Body of pancreas (tissue), 4 donors: ENCODE results near the gene RREB1. TPM values are rescaled to one million over a fixed set of nuclear protein-coding genes. Genes with fewer than 3 reads are reported as not detected.

Experiments
- ATAC-seq: fragments of 150-250 bp; one replicate; pipeline ENCODE4 v1.9.1; 2016
- DNase-seq, 4 donors: peaks; one replicate each; pipeline ENCODE4 v3.0.0-alpha.2; 2019
- H3K27ac ChIP-seq, 4 donors: fragments of 200-600 bp; sonication (generic); 1 replicate in 3 of 4; 2 replicates in 1 of 4; pipeline versions ENCODE4 v1.5.1 to v1.6.1; 2016 to 2019; ENCODE audit warnings: mild to moderate bottlenecking in 1 of 4, mixed read lengths in 1 of 4, moderate library complexity in 1 of 4
- H3K27me3 ChIP-seq, 2 donors: fragments of 200-600 bp; sonication (generic); one replicate each; pipeline ENCODE4 v1.6.0; 2016; ENCODE audit warnings: mild to moderate bottlenecking in 1 of 2
- H3K36me3 ChIP-seq, 2 donors: fragments of 200-600 bp; sonication (generic); replicated peaks in 1 of 2; 2 replicates each; pipeline ENCODE4 v1.5.1; 2016; ENCODE audit warnings: low read depth in 2 of 2; ENCODE audit not compliant: insufficient read depth in 1 of 2
- H3K4me1 ChIP-seq: fragments of 200-600 bp; sonication (generic); one replicate; pipeline ENCODE4 v1.6.0; 2016
- H3K4me3 ChIP-seq, 2 donors: fragments of 200-600 bp; sonication (generic); 1 replicate in 1 of 2; 2 replicates in 1 of 2; pipeline ENCODE4 v1.5.1; 2016 to 2019
- H3K9me3 ChIP-seq, 3 donors: fragments of 200-600 bp; sonication (generic); 1 replicate in 2 of 3; 2 replicates in 1 of 3; pipeline ENCODE4 v1.5.1; 2016
- POLR2A ChIP-seq, 3 donors: fragments of 450-650 bp; IDR thresholded peaks; one replicate each; pipeline ENCODE4 v1.6.1; 2016; ENCODE audit warnings: antibody characterized with exemption in 3 of 3, mild to moderate bottlenecking in 2 of 3
- WGBS, 2 donors: methylation state at CpG; one replicate each; pipeline ENCODE4 v1.1.5; 2017; 5-methylcytosine and 5-hydroxymethylcytosine counted together
- intact Hi-C: fragments of 100-400 bp; cut with DNase I; formaldehyde crosslinking; loops from one replicate; pipeline ENCODE4 v1.15.1; 2023
- total RNA-seq, 2 donors: library from RNA; depleted of rRNA; stranded (reverse); fragments of >200 nt; gene quantifications; one replicate each; pipeline ENCODE4 v1.1.0, GENCODE V29; 2016
- TF ChIP-seq, protein P1 (sequence below), 7 experiments: fragments of 450-650 bp in 4 of 7; fragments of 200-600 bp in 3 of 7; sonication (generic) in 3 of 7; IDR thresholded peaks; one replicate each; pipeline ENCODE4 v1.5.1; 2016 to 2019; ENCODE audit warnings: antibody characterized with exemption in 7 of 7

The RREB1 gene
- total RNA-seq, 2 donors from 2014 or later: 33.5 to 44.8 TPM

DNA sequence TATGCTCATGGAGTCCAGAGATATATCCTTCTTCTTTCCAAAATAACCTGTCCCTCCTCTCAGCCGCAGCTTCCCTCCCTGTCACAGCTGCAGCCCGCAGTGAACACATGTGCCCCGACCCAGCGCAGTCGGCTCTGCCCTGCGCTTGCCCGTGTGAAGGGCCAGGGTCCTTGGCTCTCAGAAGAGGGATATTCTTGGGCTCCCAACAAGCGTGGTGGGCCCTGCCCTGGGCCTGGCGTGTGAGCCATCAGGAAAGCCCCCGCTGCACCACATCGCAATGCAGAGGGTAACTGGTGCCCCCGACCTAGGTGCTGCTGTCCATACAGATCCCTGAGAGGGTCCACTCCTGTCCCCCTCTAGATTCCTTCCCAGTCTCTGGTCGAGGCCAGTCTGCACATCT is 140.1 kb downstream of the RREB1 start:
- no peaks in the 10 kb centered on the region for H3K9me3 ChIP-seq
- ATAC-seq: no peak
- peak in 1 of 4 donors; percentile 2 for DNase-seq
- 90 to 92% methylated on average over 10 to 13 of the region's 13 CpGs for WGBS, 2 donors
- TF ChIP-seq, protein P1, sequence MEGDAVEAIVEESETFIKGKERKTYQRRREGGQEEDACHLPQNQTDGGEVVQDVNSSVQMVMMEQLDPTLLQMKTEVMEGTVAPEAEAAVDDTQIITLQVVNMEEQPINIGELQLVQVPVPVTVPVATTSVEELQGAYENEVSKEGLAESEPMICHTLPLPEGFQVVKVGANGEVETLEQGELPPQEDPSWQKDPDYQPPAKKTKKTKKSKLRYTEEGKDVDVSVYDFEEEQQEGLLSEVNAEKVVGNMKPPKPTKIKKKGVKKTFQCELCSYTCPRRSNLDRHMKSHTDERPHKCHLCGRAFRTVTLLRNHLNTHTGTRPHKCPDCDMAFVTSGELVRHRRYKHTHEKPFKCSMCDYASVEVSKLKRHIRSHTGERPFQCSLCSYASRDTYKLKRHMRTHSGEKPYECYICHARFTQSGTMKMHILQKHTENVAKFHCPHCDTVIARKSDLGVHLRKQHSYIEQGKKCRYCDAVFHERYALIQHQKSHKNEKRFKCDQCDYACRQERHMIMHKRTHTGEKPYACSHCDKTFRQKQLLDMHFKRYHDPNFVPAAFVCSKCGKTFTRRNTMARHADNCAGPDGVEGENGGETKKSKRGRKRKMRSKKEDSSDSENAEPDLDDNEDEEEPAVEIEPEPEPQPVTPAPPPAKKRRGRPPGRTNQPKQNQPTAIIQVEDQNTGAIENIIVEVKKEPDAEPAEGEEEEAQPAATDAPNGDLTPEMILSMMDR (IDR thresholded peaks at IDR 0.05): no peak
- no peak for TF ChIP-seq POLR2A (IDR thresholded peaks at IDR 0.05)
- no peak overlapping the region for H3K27ac ChIP-seq
- peaks cover 11% of the 10 kb centered on the region for H3K4me1 ChIP-seq
- peaks cover 7 to 40% of the 10 kb centered on the region in 2 donors for H3K36me3 ChIP-seq
- intact Hi-C loops: loop anchor here (10.0 kb wide), 1 partner anchor 553 kb away; no protein-coding TSS in a partner anchor
- H3K27me3 ChIP-seq: no peaks in the 10 kb centered on the region
- H3K4me3 ChIP-seq: no peak overlapping the region

DNA sequence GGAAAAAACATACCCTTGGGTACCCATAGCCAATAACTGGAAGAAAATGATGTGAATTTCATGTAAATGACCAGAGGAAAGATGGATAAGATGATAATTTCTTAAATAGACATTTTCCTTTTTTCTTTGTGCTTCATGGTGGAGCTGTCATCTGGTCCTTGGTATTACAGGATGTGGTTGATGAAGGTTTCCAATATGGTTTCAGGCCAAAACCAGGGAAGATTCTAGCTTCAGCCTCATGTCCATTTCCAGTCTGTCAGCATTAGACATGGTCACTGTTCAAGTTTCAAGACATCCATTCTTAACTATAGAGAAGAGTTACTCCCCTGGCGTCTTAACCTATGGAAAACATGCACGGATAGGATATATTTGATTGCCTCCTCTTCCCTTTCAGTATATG is 141.6 kb downstream of the RREB1 start:
- WGBS, 2 donors: 93 to 97% methylated on average over 2 of the region's 2 CpGs
- intact Hi-C loops: loop anchor here (10.0 kb wide), 1 partner anchor 555 kb away; no protein-coding TSS in a partner anchor
- ATAC-seq (no peak), DNase-seq (no peak)
- Histone ChIP-seq H3K4me1 (no peaks in the 10 kb centered on the region), H3K36me3 (peaks cover 7 to 40% of the 10 kb centered on the region in 2 donors), H3K27ac (no peak overlapping the region), H3K4me3 (no peak overlapping the region), H3K27me3 (no peaks in the 10 kb centered on the region), H3K9me3 (no peaks in the 10 kb centered on the region)
- TF ChIP-seq, protein P1 (IDR thresholded peaks at IDR 0.05): no peak
- no peak for TF ChIP-seq POLR2A (IDR thresholded peaks at IDR 0.05)

DNA sequence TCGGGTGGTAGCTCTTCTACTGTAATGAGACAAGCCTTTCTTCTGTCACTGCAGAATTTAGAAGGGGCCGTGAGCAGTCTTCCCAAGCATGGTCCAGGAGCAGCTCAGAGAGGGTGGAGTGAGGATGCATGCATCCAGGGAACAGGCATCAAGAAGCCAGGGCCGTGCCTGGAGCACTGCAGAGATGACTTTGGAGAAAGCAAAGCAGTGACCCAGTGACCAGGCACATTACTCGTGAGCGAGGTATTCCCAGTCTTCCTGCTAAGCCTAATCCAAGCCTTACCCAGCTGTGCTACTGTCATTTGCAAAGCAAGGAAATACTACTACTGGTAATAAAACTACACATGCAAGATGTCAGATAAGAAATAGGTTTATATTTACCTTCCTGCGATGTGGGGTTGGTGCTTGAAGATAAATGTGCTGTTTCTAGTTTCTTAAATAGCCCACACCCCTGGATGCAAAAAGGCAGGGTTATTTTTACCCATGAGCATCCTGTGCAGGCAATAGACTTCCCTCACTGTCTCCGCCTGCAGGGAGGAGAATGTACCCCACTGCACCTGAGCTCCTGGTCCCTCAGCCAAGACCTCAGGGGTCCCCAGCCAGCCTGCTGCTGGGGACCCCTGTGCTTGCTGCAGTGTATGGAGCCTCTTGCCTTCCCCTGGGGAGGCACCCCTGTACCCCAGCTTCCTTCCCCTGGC is 142.3 kb downstream of the RREB1 start:
- WGBS, 2 donors: 63 to 69% methylated on average over 5 to 7 of the region's 7 CpGs
- intact Hi-C loops: loop anchor here (10.0 kb wide), 1 partner anchor 555 kb away; no protein-coding TSS in a partner anchor
- TF ChIP-seq, protein P1 (IDR thresholded peaks at IDR 0.05): no peak
- no peak for TF ChIP-seq POLR2A (IDR thresholded peaks at IDR 0.05)
- no peak overlapping the region for H3K4me3 ChIP-seq
- no peaks in the 10 kb centered on the region for H3K4me1 ChIP-seq
- no peaks in the 10 kb centered on the region for H3K9me3 ChIP-seq
- no peaks in the 10 kb centered on the region for H3K27me3 ChIP-seq
- no peak for ATAC-seq
- H3K27ac ChIP-seq: no peak overlapping the region
- H3K36me3 ChIP-seq: peaks cover 7 to 40% of the 10 kb centered on the region in 2 donors
- DNase-seq: peak in 1 of 4 donors; percentile 3

DNA sequence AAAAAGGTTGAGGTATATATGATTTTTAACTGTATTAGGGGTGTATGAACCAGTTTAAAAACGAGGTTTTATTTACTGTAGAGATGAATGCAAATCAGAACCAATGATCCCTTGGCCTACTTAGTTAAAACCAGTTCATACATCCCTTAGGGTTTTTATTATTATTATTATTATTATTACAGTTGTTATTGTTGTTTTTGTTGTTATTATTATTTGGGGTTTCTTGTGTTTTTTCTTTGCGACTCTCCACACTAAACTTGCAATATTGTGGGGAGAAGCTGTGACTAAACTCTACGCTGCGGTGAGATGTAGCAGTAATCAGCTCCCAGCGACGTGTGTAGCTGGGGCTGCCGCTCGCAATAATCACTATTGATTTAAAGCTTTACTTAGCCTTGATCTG is 143.1 kb downstream of the RREB1 start:
- ATAC-seq (no peak), DNase-seq (no peak)
- Histone ChIP-seq H3K4me1 (no peaks in the 10 kb centered on the region), H3K9me3 (no peaks in the 10 kb centered on the region), H3K27me3 (no peaks in the 10 kb centered on the region), H3K27ac (no peak overlapping the region), H3K4me3 (no peak overlapping the region), H3K36me3 (peaks cover 7 to 40% of the 10 kb centered on the region in 2 donors)
- intact Hi-C loops: no loop called here
- TF ChIP-seq, protein P1 (IDR thresholded peaks at IDR 0.05): no peak
- no peak for TF ChIP-seq POLR2A (IDR thresholded peaks at IDR 0.05)
- 88 to 91% methylated on average over 8 of the region's 8 CpGs for WGBS, 2 donors
